H1 (cell line): ENCODE measurements around the gene BCL11A. TPM values are rescaled to one million over a fixed set of nuclear protein-coding genes. Genes with fewer than 3 reads are reported as not detected.

Experiments
- CTCF ChIA-PET: fragments of 300-600 bp; sonication (Branson Sonifier 250); formaldehyde crosslinking; loops from one replicate; lab custom pipeline; 2021; ENCODE audit not compliant: partially characterized antibody; lab: Charles Lee
- POLR2A ChIA-PET: fragments of 300-600 bp; sonication (Branson Sonifier 250); formaldehyde crosslinking; loops from one replicate; lab custom pipeline; 2021; ENCODE audit warnings: inconsistent platforms; ENCODE audit not compliant: partially characterized antibody; lab: Charles Lee
- DNase-seq, 2 experiments: peaks; one replicate each; pipeline versions ENCODE4 v3.0.0 to v3.0.0-alpha.2; 2010 to 2022; ENCODE audit warnings: low spot score in 2 of 2, low read depth in 1 of 2, mixed read lengths in 1 of 2
- FAIRE-seq: peaks from 2 replicates; lab custom pipeline; 2011; peaks lifted over from hg19 to GRCh38; lab: Jason Lieb, UNC
- H2AFZ ChIP-seq: 2 replicates; pipeline ENCODE4 v1.8.1; 2012; ENCODE audit warnings: low read length, inconsistent platforms
- H2AK5ac ChIP-seq: 2 replicates; pipeline ENCODE4 v1.6.1; 2013; ENCODE audit warnings: low read depth, low read length
- H2BK120ac ChIP-seq: replicated peaks from 2 replicates; pipeline ENCODE3; 2013; ENCODE audit warnings: low read depth, low read length, inconsistent platforms
- H2BK12ac ChIP-seq: 2 replicates; pipeline ENCODE4 v1.6.1; 2013; ENCODE audit warnings: low read depth, low read length
- H2BK15ac ChIP-seq: 2 replicates; pipeline ENCODE4 v1.6.1; 2013; ENCODE audit warnings: low read length
- H2BK20ac ChIP-seq: 2 replicates; pipeline ENCODE4 v1.6.1; 2013; ENCODE audit warnings: low read length
- H2BK5ac ChIP-seq: 2 replicates; pipeline ENCODE4 v1.6.1; 2013; ENCODE audit warnings: low read depth, low read length
- H3K14ac ChIP-seq: 2 replicates; pipeline ENCODE4 v1.6.1; 2013; ENCODE audit warnings: inconsistent platforms; ENCODE audit not compliant: insufficient read length
- H3K18ac ChIP-seq: 2 replicates; pipeline ENCODE4 v1.6.1; 2013; ENCODE audit warnings: low read length; ENCODE audit errors: extremely low read depth
- H3K23ac ChIP-seq: 2 replicates; pipeline ENCODE4 v1.6.1; 2013; ENCODE audit warnings: inconsistent platforms; ENCODE audit not compliant: insufficient read length
- H3K23me2 ChIP-seq: 2 replicates; pipeline ENCODE4 v1.6.1; 2013; ENCODE audit warnings: low read depth, low read length
- H3K27ac ChIP-seq: 2 replicates; pipeline ENCODE4 v1.6.1; 2011; ENCODE audit warnings: low read depth, low read length, inconsistent platforms
- H3K27me3 ChIP-seq, 4 experiments: replicated peaks in 1 of 4; 1 replicate in 1 of 4; 2 replicates in 3 of 4; pipeline versions ENCODE4 v1.6.1 to v1.8.1; 2011 to 2013; ENCODE audit warnings: low read length in 3 of 4, mild to moderate bottlenecking in 3 of 4, inconsistent platforms in 2 of 4, mixed read lengths in 2 of 4, moderate library complexity in 1 of 4; ENCODE audit not compliant: control insufficient read depth in 3 of 4, insufficient read depth in 3 of 4; ENCODE audit errors: extremely low read depth in 1 of 4
- H3K36me3 ChIP-seq, 4 experiments: 2 replicates each; pipeline versions ENCODE4 v1.6.1 to v1.8.1; 2011 to 2013; ENCODE audit warnings: mild to moderate bottlenecking in 4 of 4, low read length in 3 of 4, moderate library complexity in 2 of 4, control low read depth in 1 of 4, inconsistent platforms in 1 of 4; ENCODE audit not compliant: insufficient read depth in 4 of 4, control insufficient read depth in 2 of 4
- H3K4ac ChIP-seq: replicated peaks from 2 replicates; pipeline ENCODE3; 2013; ENCODE audit warnings: low read length, low read depth, mixed read lengths, inconsistent platforms; ENCODE audit not compliant: insufficient read length
- H3K4me1 ChIP-seq, 4 experiments: replicated peaks in 1 of 4; 1 replicate in 1 of 4; 2 replicates in 3 of 4; pipeline versions ENCODE4 v1.6.1 to v1.8.1; 2011 to 2013; ENCODE audit warnings: low read length in 3 of 4, inconsistent platforms in 2 of 4, mixed read lengths in 1 of 4; ENCODE audit not compliant: insufficient read depth in 4 of 4, control insufficient read depth in 3 of 4
- H3K4me2 ChIP-seq, 2 experiments: 2 replicates each; pipeline versions ENCODE4 v1.6.1 to v1.8.1; 2011 to 2013; ENCODE audit warnings: low read depth in 2 of 2, low read length in 2 of 2, control low read depth in 1 of 2, inconsistent platforms in 1 of 2, mild to moderate bottlenecking in 1 of 2; ENCODE audit not compliant: insufficient read depth in 1 of 2
- H3K4me3 ChIP-seq, 4 experiments: fragments of 200-600, 300-600 bp in 1 of 4; sonication (generic), shearing (Covaris generic), sonication (Bioruptor Twin) in 1 of 4; 2 replicates each; pipeline versions ENCODE4 v1.5.1 to v1.8.1; 2011 to 2016; ENCODE audit warnings: low read length in 4 of 4, low read depth in 3 of 4, control low read depth in 2 of 4, inconsistent platforms in 2 of 4, mild to moderate bottlenecking in 2 of 4, mixed read lengths in 1 of 4, moderate library complexity in 1 of 4; ENCODE audit not compliant: insufficient read depth in 2 of 4; ENCODE audit errors: extremely low read depth in 1 of 4
- H3K56ac ChIP-seq: replicated peaks from 2 replicates; pipeline ENCODE3; 2013; ENCODE audit warnings: low read depth, mild to moderate bottlenecking, mixed read lengths, low read length, inconsistent platforms; ENCODE audit not compliant: insufficient read length
- H3K79me1 ChIP-seq: 2 replicates; pipeline ENCODE4 v1.6.1; 2013; ENCODE audit warnings: low read depth, low read length, control low read depth
- H3K79me2 ChIP-seq, 2 experiments: 2 replicates each; pipeline versions ENCODE4 v1.6.1 to v1.8.1; 2012 to 2013; ENCODE audit warnings: low read length in 2 of 2, mild to moderate bottlenecking in 2 of 2, inconsistent platforms in 1 of 2; ENCODE audit not compliant: insufficient read depth in 2 of 2, control insufficient read depth in 1 of 2
- H3K9ac ChIP-seq, 4 experiments: replicated peaks in 1 of 4; 1 replicate in 1 of 4; 2 replicates in 3 of 4; pipeline versions ENCODE4 v1.6.1 to v1.8.1; 2011 to 2013; ENCODE audit warnings: low read depth in 3 of 4, low read length in 3 of 4, control low read depth in 2 of 4, mild to moderate bottlenecking in 2 of 4, moderate library complexity in 2 of 4, inconsistent platforms in 1 of 4; ENCODE audit errors: extremely low read depth in 1 of 4
- H3K9me3 ChIP-seq, 2 experiments: 2 replicates each; pipeline versions ENCODE4 v1.6.1 to v1.8.1; 2012 to 2013; ENCODE audit warnings: mild to moderate bottlenecking in 2 of 2, moderate library complexity in 2 of 2, control low read depth in 1 of 2, inconsistent platforms in 1 of 2, low read depth in 1 of 2, low read length in 1 of 2, mixed read lengths in 1 of 2; ENCODE audit not compliant: insufficient read depth in 2 of 2
- H4K20me1 ChIP-seq, 2 experiments: replicated peaks in 1 of 2; 2 replicates each; pipeline versions ENCODE3 to v1.8.1; 2011 to 2013; ENCODE audit warnings: inconsistent platforms in 2 of 2, low read length in 2 of 2, mild to moderate bottlenecking in 1 of 2; ENCODE audit not compliant: insufficient read depth in 2 of 2, control insufficient read depth in 1 of 2
- H4K5ac ChIP-seq: 2 replicates; pipeline ENCODE4 v1.6.1; 2013; ENCODE audit warnings: low read length, low read depth, mixed read lengths, inconsistent platforms; ENCODE audit not compliant: insufficient read length
- H4K8ac ChIP-seq: 2 replicates; pipeline ENCODE4 v1.8.0; 2013; ENCODE audit warnings: mild to moderate bottlenecking, moderate library complexity, low read length, inconsistent platforms; ENCODE audit not compliant: insufficient read depth; ENCODE audit errors: extremely low read depth
- H4K91ac ChIP-seq: replicated peaks from 2 replicates; pipeline ENCODE3; 2013; ENCODE audit warnings: low read length, mixed read lengths, inconsistent platforms; ENCODE audit not compliant: insufficient read length
- KDM1A ChIP-seq: fragments of 200-600, 300-600 bp; sonication (generic); IDR thresholded peaks from 2 replicates; pipeline ENCODE4 v1.7.1; 2016; ENCODE audit warnings: mild to moderate bottlenecking, low read length, borderline replicate concordance
- YY1 ChIP-seq: IDR thresholded peaks from 2 replicates; pipeline ENCODE4 v1.6.1; 2011; ENCODE audit warnings: low read depth, mild to moderate bottlenecking, low read length
- WGBS, 2 experiments: shearing (Covaris generic) in 1 of 2; methylation state at CpG; one replicate each; pipeline versions ENCODE4 v1.1.6 to v1.1.7; 2013 to 2015; ENCODE audit warnings: low lambda C conversion rate in 2 of 2, mixed read lengths in 2 of 2, inconsistent platforms in 1 of 2, low coverage in 1 of 2, missing lambda C conversion rate in 1 of 2; ENCODE audit not compliant: insufficient replicate concordance in 2 of 2, insufficient coverage in 1 of 2, insufficient read length in 1 of 2; ENCODE audit errors: extremely low coverage in 1 of 2, missing lambda C conversion rate in 1 of 2; 5-methylcytosine and 5-hydroxymethylcytosine counted together
- polyA plus RNA-seq, 7 experiments: library from polyadenylated mRNA; depleted of rRNA in 3 of 7; stranded (reverse) in 5 of 7; unstranded in 2 of 7; fragments of >200 nt in 5 of 7; fragments of 200-250 nt in 2 of 7; gene quantifications; 1 replicate in 5 of 7; 2 replicates in 1 of 7; 4 replicates in 1 of 7; pipeline versions ENCODE4 v1.2.1 to v1.2.3, GENCODE V29; 2011 to 2013; ENCODE audit warnings: missing spikeins in 2 of 7, mixed read lengths in 2 of 7
- total RNA-seq: library from RNA; stranded (reverse); fragmentation: NEBNext Ultra II Directional; extraction: Animal tissue kit (Norgen Biotek cat#: 25700); gene quantifications from 2 replicates; pipeline ENCODE4 v1.2.1, GENCODE V29; 2021

Gene BCL11A
- total and polyA plus RNA-seq, 2 of the 8 experiments (the other 6 are each of a cell fraction or from before 2014, with no cell fraction given) = 11.9 to 59.3 TPM

- H4K91ac ChIP-seq = no peak overlapping the region
- H4K8ac ChIP-seq = no peak overlapping the region
- no peaks in the 10 kb centered on the region for H3K79me2 ChIP-seq
- H2BK5ac ChIP-seq = no peak overlapping the region
- no peak overlapping the region for H3K4me2 ChIP-seq
- H3K9me3 ChIP-seq = no peaks in the 10 kb centered on the region
- H2BK15ac ChIP-seq = no peak overlapping the region
- ChIA-PET CTCF (interaction anchor here (0.7 to 1.1 kb wide), 4 partner anchors 9 to 58 kb away, joined by 3 read pairs; no protein-coding TSS in a partner anchor), POLR2A (no interaction called here)
- H3K4me1 ChIP-seq = peaks cover 0 to 11% (median 0%) of the 10 kb centered on the region in 4 experiments; a peak in 5 of 7 replicates
- H3K56ac ChIP-seq = no peak overlapping the region
- 68% methylated on average over 7 of the region's 7 CpGs; no CpG with 5 or more reads in 1 of the 2 experiments for WGBS, 2 experiments
- no peaks in the 10 kb centered on the region for H3K36me3 ChIP-seq
- no peak overlapping the region for H3K4me3 ChIP-seq
- H4K20me1 ChIP-seq = no peaks in the 10 kb centered on the region
- no peak overlapping the region for H2BK20ac ChIP-seq
- H3K79me1 ChIP-seq = no peaks in the 10 kb centered on the region
- no peak overlapping the region for H3K14ac ChIP-seq
- H3K18ac ChIP-seq = no peak overlapping the region
- H2AFZ ChIP-seq = no peak overlapping the region
- H3K4ac ChIP-seq = no peak overlapping the region
- H3K27me3 ChIP-seq = no peaks in the 10 kb centered on the region
- no peak overlapping the region for H3K23ac ChIP-seq
- TF ChIP-seq YY1 = no peak
- 0 out of 2 replicates have a peak, but pooled peaks have one; percentile 55 for TF ChIP-seq KDM1A
- H3K23me2 ChIP-seq = no peaks in the 10 kb centered on the region
- DNase-seq = no peak
- H2BK120ac ChIP-seq = no peak overlapping the region
- no peak for FAIRE-seq
- no peak overlapping the region for H3K27ac ChIP-seq
- no peak overlapping the region for H4K5ac ChIP-seq
- H2AK5ac ChIP-seq = no peak overlapping the region
- H3K9ac ChIP-seq = no peak overlapping the region
- no peak overlapping the region for H2BK12ac ChIP-seq
Observed at GRCh38 chr2:60437080-60437696, 116.3 kb downstream of the BCL11A start.
